OCI-M2 (cell line): Measurements from ENCODE around the gene TYW1B.
"Not testable (repeated sequence)": the region's sequence is repeated elsewhere in the genome, so short reads cannot be mapped to it uniquely, and the experiment has no call there.

Source experiments
- DNase-seq: peaks from one replicate; lab custom pipeline; 2025; ENCODE audit not compliant: unreplicated experiment; lab: John Stamatoyannopoulos, UW

Gene TYW1B

GRCh38 chr7:72816370-72817157, 11.4 kb downstream of the TYW1B start:
- DNase-seq, result not testable (repeated sequence)

- DNase-seq, result not testable (repeated sequence)
These were observed 17.6 kb downstream of the TYW1B start for GRCh38 chr7:72810437-72810836.

DNA sequence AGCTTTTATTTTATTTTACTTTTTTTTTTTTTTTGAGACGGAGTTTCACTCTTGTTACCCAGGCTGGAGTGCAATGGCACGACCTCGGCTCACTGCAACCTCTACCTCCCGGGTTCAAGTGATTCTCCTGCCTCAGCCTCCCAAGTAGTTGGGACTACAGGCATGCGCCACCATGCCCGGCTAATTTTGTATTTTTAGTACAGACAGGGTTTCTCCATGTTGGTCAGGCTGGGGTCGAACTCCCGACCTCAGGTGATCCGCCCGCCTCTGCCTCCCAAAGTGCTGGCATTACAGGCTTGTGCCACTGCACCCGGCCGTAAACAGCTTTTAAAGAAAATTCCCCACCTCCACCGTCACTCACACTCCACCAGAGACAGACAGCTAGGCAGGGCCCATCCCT, 19.5 kb downstream of the TYW1B start:
- DNase-seq, result not testable (repeated sequence)

GRCh38 chr7:72806851-72807250, 21.1 kb downstream of the TYW1B start:
- DNase-seq, result not testable (repeated sequence)

- DNase-seq, result no peak
These were observed 22.2 kb downstream of the TYW1B start for GRCh38 chr7:72805526-72806494.

DNA sequence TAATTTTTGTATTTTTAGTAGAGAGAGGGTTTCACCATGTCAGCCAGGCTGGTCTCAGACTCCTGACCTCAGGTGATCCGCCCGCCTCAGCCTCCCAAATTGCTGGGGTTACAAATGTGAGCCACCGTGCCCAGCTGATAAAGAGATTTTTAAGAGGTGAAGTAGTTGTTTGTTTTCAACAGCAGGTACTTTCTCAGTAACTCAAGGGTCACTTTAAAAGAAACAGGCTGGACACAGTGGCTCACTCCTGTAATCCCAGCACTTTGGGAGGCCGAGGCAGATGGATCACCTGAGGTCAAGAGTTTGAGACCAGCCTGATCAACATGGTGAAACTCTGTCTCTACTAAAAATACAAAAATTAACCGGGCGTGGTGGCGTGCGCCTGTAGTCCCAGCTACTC, 24.2 kb downstream of the TYW1B start:
- DNase-seq, result not testable (repeated sequence)

DNA sequence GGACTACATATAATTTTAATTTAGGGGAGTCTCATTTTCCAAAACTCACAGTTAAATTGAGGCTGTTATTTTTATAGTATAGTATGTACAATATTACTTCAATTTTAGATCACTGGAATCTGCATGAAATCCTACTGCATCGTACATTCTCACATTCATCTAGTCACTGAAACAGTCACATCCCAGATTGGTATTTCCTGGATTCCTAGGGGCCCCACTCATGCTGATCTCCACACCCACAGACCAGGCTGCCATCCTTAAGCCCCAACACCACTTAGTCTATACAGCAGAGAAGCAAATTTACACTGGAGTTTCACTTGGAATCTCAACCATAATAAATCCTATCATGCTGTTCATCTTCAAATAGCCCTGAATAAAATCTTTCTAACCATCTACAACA, 26.4 kb downstream of the TYW1B start:
- DNase-seq, result not testable (repeated sequence)

- DNase-seq, result not testable (repeated sequence)
These were observed 32.6 kb downstream of the TYW1B start for GRCh38 chr7:72795401-72795800.

DNA sequence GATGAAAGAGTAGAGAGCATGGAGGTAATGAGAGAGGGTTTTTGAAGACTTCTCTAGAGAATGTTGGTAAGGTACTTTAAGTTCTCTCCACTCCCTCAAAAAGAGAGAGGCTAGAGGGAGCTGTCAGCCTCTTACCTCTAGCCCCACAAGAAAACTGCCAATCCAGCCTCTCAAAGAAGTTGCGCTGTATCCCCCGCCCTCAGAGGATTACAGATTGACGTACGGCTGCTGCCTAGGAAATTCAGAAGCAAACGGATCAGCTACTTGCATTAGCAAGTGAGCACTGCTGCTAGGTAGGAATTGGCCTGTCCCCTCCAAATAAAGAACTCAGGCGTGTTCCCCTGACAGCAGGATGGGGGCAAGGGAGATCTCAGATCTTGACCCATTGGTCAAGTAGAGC, 34.2 kb downstream of the TYW1B start:
- DNase-seq, result no peak

GRCh38 chr7:72790698-72791060, 37.3 kb downstream of the TYW1B start:
- not testable (repeated sequence) for DNase-seq

GRCh38 chr7:72790048-72790697, 37.8 kb downstream of the TYW1B start:
- not testable (repeated sequence) for DNase-seq

DNA sequence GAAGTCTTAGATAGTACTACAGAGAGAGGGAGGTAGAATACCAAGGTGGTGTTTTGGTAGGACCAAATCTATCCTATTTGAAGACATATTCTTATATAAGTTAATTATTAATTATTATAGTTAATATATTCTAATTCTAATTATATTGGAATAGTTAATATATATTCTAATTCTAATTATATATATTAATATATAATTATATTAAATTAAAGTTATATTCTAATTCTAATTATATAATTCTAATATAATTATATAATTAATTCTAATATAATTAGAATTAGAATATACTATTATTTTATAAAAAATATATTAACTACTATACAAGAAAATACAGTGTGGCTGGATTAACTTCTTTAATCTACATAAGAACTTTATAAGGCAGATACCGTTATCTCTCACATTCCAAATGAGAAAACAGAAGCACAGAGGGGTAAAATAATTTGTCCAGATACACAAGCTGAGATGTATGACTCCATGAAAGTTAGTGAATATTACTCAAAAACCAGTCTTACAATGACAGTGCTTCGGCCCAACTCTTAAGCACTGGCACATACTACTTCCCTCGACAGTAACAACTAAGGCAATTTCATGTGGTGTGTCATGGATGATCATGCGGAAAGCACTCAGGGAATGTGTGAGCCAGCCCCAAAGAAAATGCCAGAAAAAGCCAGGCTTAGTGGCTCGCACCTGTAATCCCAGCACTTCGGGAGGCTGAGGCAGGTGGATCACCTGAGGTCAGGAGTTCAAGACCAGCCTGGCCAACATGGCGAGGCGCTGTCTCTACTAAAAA, 42.6 kb downstream of the TYW1B start:
- no peak for DNase-seq

DNA sequence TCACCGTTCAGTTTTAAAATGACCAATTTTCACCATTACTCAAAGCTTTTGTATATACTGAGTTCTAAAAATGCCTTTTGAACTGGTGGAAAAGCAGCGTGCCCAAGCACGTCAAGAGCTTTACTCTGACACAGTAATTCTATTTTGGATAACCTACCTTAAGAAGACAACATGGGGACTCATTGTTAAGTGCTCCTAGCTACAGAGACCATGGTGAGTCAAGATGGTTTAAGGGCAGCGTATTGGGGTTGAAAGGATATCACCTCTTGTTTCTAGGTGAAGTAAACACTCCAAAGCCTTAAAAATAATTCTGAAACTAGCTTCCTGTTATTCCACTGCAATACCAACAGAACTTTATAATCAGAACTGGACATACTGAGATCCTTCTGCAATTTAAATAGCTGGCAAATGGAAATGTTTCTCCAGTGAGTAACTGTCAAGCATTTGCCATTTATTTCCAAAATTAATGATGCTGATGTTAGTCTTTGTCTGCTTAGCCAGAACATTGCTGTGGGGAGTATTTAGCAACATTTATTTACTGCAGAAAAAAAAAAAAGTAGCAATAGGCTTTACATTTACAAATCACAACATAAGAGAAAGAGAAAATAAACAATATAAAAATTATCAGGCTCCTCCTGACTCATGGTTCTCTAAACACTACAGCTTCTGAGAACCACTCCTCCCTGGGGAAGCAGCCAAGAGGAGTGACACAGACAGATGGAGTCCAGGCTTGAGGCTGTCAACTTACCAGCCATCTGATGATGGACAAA, 44.2 kb downstream of the TYW1B start:
- DNase-seq, result not testable (repeated sequence)

GRCh38 chr7:72781631-72782030, 46.4 kb downstream of the TYW1B start:
- DNase-seq, result no peak

DNA sequence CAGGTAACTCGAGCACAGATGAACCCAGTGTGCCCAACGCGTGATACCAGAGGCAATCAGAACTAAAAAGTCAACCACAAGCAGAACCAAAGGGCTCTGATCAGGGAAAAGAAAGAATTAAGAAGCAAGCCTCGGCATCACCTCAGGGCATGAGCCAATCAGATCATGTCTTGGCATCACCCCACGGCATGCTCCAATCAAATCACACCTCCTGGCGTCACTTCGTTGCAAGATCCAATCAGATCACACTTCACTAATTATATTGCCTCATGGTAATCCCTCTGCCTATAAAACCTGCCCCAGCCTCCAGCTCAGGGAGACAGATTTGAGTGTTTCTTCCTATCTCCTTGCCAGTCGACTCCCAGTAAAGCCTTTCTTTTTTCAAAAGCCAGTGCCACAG, 46.8 kb downstream of the TYW1B start:
- no peak for DNase-seq

DNA sequence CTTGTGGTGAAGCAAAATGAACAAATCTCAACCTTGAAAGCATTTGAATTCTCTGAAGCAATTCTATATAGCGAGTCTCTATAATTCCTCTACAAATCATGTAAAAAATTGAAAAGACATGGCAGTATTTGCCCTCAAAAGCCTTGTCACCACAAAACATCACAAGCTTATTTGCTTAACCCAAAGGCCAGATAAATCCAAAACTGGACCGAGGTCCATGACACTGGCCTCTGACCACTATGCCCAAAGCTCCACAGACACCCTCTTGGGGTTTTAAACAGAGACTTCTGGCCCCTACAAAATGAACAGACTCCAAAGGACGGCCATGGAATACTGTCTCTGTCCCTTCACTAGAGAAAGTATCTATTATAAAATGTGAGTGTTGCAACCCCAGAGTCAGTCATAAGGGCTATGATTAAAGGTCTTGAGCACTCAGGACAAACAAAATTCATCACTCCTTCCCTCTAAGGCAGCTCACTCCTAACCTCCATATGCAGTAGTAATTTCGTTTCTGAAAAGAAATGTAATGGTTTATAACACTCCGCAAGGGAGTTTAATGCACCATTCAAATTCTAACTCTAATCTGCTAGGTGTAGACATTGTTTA, 47.6 kb downstream of the TYW1B start:
- not testable (repeated sequence) for DNase-seq

- DNase-seq, result not testable (repeated sequence)
These were observed 50.8 kb downstream of the TYW1B start for GRCh38 chr7:72777167-72777566.

DNA sequence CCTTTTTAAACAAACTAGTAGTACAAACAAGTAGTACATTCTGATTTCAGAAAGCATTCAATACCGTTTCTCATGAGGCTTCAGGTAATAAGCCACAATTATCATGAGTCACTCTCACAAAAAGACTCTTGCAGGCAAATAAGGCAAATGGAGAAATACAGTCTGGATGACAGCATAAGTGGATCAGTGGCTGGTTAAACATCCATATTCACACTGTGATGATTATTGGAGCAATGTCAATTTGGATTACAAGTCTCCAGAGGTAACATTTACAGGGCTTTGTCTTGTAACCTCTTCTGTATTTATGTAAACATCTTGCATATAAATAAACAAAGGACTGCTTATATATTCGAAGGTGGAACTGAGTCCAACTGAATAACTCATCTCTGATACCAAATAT, 55.4 kb downstream of the TYW1B start:
- not testable (repeated sequence) for DNase-seq

- DNase-seq, result not testable (repeated sequence)
These were observed 61.0 kb downstream of the TYW1B start for GRCh38 chr7:72766994-72767393.
